Germinal center (tissue), 1 donor: Measurements from ENCODE around the gene RAB35.

Experiments
- DNase-seq: peaks from one replicate; pipeline ENCODE4 v3.0.0; 2012; ENCODE audit warnings: mixed read lengths, low spot score

Gene RAB35

DNA sequence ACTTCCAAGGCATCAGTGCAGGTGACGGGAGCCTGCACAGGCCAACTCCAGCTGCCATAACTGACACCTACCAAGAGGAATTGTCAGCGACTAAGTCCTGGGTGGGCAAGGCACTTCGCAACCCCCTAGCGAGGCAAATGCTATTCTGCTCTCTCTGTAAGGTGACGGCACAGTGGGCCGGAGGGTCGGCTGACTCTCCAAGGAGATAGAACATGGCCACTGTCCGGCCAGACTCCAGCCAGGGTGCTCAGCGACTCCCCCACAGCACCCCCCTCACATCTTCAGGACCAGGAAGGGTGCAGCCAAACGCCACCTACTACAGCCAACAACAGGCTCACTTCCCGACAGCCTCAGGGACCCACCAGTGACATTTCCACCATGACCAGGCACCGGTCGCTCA, 13.2 kb downstream of the RAB35 start:
- no peak for DNase-seq

DNA sequence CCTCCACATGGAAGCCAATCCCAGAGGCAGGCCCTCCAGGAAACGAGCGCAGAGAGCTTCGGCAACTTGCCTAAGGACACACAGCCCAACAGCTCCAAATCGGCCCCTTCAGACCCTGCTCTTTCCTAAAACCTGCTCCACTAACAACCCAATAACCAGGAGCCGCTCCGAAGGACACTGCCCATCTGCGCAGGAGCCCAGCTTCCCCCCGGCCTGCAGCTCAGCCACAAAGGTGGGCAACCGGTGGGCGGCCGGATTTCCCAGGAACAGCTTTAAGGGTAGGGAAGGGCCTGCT, 13.6 kb downstream of the RAB35 start:
- DNase-seq: no peak

GRCh38 chr12:120102189-120103043, 14.1 kb downstream of the RAB35 start:
- DNase-seq: no peak

GRCh38 chr12:120101617-120102016, 14.9 kb downstream of the RAB35 start:
- DNase-seq: no peak

- no peak for DNase-seq
Measured at GRCh38 chr12:120101182-120101581, 15.4 kb downstream of the RAB35 start.

GRCh38 chr12:120100630-120101029, 15.9 kb downstream of the RAB35 start:
- no peak for DNase-seq

GRCh38 chr12:120099738-120100137, 16.8 kb downstream of the RAB35 start:
- no peak for DNase-seq

DNA sequence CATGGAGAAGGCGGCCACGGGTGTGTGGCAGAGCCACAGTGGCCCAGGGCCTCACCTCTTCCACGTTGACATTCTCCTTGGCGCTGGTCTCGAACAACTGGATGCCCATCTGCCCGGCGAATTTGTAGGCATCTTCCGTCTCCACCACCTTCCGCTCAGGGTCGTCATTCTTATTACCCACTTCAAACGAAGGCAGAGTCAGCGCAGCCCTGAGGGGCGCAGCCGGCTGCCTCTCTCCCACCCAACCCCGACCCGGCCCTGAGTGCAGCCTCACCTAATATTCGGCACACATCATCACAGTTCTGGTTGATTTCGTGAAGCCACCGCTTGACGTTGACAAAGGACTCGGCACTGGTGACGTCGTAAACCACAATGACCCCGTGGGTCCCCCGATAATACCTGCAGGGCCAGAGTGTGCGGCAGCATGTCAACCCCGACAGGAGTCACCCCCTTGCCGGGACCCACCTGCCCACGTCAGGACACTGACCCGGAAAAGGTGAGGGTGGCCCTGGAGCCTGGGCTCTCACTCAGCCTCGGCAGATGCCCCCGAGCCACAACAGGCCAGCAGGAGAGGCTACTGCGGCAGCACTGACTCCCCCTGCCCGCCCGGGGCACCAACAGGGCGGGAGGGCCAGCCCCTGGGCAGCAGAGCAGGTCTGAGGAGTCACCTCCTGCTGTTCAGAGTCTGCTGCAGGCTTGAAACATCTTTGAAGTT, 17.6 kb downstream of the RAB35 start:
- no peak for DNase-seq

- no peak for DNase-seq
Measured at GRCh38 chr12:120096671-120097202, 19.8 kb downstream of the RAB35 start.

- no peak for DNase-seq
Measured at GRCh38 chr12:120095736-120096135, 20.8 kb downstream of the RAB35 start.

GRCh38 chr12:120095331-120095730, 21.2 kb downstream of the RAB35 start:
- no peak for DNase-seq

DNA sequence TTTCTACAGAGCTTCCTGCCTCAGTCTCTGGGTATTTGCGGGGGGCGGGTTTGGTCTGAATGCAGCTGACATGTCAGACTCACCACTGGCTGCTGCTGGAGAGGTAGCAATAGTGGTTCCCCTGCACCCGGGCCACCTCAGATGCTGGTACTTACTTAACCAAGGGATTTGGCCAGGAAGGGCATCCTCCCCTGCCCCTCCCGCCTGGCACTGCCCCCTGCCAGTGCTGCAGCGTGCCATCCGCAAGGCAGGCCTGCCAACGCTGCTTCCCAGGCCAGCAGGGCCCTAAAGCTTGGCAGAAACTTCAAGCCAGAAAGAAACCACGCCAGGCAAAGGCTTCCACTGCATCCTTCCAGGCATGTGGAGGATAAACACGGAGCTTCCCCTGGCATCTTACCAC, 22.1 kb downstream of the RAB35 start:
- DNase-seq: no peak

DNA sequence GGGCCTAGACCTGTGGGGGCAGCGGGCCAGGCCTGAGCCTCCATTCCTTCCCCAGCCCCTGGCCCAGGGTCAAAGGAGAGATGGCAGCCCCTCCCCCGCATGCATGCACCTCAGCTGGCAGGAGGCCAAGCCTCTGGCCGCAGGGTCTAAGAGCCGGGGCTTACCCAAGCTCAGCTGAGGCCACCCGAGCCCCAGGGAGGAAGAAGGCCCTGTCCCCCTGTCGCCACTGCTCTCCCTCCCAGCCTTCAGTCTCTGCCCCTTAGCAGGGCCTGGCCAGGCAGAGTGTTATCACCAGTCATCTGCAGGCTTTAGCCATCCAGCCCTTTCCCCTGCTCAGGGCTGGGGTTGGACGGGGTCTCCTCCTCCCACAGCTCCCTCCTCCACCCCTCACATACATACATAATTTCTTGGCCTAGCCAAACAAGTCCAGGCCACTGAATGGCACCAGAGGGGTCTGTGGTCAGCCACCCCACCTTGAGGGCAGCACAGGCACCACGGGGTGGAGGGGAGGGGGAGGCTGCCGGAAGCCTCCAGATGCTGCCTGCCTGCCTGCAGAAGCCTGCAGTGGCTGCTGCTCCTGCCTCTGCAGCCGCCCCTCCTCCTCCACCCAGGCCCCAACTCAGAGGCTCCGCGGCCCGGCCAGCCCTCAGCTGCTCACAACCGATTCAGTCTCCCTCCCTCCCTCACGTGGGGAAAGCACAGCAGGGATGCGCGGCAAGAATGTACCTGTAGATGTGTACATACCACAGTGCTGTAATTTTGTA, 22.8 kb downstream of the RAB35 start:
- DNase-seq: no peak

GRCh38 chr12:120093336-120093591, 23.3 kb downstream of the RAB35 start:
- no peak for DNase-seq

- no peak for DNase-seq
Measured at GRCh38 chr12:120092551-120093335, 23.8 kb downstream of the RAB35 start.

- DNase-seq: no peak
Measured at GRCh38 chr12:120091371-120092090, 25.0 kb downstream of the RAB35 start.

DNA sequence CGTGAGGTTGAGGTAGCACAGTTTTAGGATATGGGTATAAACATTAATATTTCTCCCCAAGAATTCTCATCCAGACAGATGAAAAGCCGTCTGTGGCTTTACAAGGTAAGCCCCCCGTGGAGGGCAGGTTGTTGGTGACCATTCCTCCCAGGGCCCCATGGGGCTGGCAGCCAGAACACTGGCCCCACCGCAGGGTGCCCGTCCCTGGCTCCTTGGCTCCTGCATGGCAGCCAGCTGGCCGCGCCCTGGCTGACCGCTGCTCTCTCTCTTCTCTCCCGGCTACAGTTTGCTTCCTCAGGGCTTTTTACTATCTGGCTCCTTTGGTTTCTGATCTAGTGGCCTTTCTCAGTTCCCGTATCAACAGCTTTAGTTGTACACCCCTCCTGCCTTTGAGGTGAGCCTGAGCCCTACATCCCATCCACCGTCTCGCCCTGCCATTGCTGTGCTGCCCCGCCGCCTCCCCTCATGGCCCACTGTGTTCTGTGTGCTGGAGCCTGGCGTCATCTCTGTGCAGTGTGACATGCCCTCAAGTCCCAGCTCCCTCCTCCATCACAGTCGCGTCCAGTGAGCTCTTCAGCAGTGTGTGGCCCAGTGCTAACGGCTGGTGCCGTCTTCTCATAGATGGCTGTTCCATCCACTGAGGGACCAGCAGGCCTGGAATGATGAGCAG, 25.8 kb downstream of the RAB35 start:
- DNase-seq: no peak

GRCh38 chr12:120090206-120090605, 26.3 kb downstream of the RAB35 start:
- no peak for DNase-seq

DNA sequence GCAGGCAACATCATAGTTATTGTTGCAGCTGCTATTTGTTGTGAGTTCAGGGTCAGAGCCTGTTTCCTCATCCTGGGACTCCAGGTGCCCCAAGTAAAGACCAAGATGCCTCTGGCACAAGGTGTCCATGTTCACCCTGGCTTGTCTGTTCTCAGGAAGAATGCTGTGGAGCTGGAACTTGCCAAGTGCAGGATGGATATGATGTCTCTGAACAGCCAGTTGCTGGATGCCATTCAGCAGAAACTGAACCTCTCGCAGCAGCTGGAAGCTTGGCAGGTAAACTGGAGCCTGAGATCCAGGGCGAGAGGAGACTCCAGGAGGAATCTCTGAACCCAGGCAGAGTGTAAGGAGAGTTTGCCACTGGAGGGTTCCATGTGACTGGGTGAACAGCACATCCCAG, 26.8 kb downstream of the RAB35 start:
- no peak for DNase-seq

- DNase-seq: no peak
Measured at GRCh38 chr12:120089105-120089504, 27.4 kb downstream of the RAB35 start.
